A549 (cell line): ENCODE measurements around the gene UGT1A9.

Source experiments
- CEBPB ChIP-seq, 2 experiments: fragments of >200 bp in 1 of 2; sonication (Bioruptor Twin) in 1 of 2; formaldehyde crosslinking in 1 of 2; IDR thresholded peaks; 2 replicates each; pipeline ENCODE4 v1.6.1; 2012 to 2016
- CTCF ChIP-seq: fragments of >200 bp; sonication (Bioruptor Twin); formaldehyde crosslinking; IDR thresholded peaks from 3 replicates; pipeline ENCODE4 v1.5.1; 2016
- EP300 ChIP-seq, 2 experiments: fragments of >200 bp; sonication (Bioruptor Twin); formaldehyde crosslinking; IDR thresholded peaks; 2 replicates in 1 of 2; 3 replicates in 1 of 2; pipeline ENCODE4 v1.6.1; 2016 to 2017
- KDM1A ChIP-seq: fragments of 200-600 bp; sonication (generic); IDR thresholded peaks from 2 replicates; pipeline ENCODE4 v1.6.1; 2016; ENCODE audit warnings: low read depth, mild to moderate bottlenecking
- MAFK ChIP-seq: fragments of 450-650 bp; IDR thresholded peaks from 2 replicates; pipeline ENCODE4 v1.6.1; 2014; ENCODE audit not compliant: partially characterized antibody
- POLR2A ChIP-seq: IDR thresholded peaks from 2 replicates; pipeline ENCODE4 v1.6.1; 2012; ENCODE audit warnings: mild to moderate bottlenecking, low read length
- RCOR1 ChIP-seq: fragments of 150-350 bp; IDR thresholded peaks from 2 replicates; pipeline ENCODE4 v1.6.1; 2014; ENCODE audit warnings: antibody characterized with exemption, low read length, low read depth
- SMC3 ChIP-seq: fragments of >200 bp; sonication (Bioruptor Twin); formaldehyde crosslinking; IDR thresholded peaks from 3 replicates; pipeline ENCODE4 v1.6.1; 2018; ENCODE audit warnings: inconsistent platforms

- TF ChIP-seq CTCF = no peak
- peak; percentile 93 for TF ChIP-seq MAFK
- TF ChIP-seq KDM1A = no peak
- TF ChIP-seq POLR2A = no peak
- no peak for TF ChIP-seq RCOR1
- no peak for TF ChIP-seq CEBPB (IDR thresholded peaks at IDR 0.05)
- TF ChIP-seq EP300 (IDR thresholded peaks at IDR 0.05) = peak in 1 of 2 experiments; percentile 56; a peak in 1 of 5 replicates
- TF ChIP-seq SMC3 = no peak
Measured at GRCh38 chr2:233761040-233761769, 89.5 kb downstream of the UGT1A9 start.
